ENCODE results near the gene TSPEAR. TPM values are rescaled to one million over a fixed set of nuclear protein-coding genes. Genes with fewer than 3 reads are reported as not detected.

TSPEAR gene
- total RNA-seq, 1 donor = not detected

DNA sequence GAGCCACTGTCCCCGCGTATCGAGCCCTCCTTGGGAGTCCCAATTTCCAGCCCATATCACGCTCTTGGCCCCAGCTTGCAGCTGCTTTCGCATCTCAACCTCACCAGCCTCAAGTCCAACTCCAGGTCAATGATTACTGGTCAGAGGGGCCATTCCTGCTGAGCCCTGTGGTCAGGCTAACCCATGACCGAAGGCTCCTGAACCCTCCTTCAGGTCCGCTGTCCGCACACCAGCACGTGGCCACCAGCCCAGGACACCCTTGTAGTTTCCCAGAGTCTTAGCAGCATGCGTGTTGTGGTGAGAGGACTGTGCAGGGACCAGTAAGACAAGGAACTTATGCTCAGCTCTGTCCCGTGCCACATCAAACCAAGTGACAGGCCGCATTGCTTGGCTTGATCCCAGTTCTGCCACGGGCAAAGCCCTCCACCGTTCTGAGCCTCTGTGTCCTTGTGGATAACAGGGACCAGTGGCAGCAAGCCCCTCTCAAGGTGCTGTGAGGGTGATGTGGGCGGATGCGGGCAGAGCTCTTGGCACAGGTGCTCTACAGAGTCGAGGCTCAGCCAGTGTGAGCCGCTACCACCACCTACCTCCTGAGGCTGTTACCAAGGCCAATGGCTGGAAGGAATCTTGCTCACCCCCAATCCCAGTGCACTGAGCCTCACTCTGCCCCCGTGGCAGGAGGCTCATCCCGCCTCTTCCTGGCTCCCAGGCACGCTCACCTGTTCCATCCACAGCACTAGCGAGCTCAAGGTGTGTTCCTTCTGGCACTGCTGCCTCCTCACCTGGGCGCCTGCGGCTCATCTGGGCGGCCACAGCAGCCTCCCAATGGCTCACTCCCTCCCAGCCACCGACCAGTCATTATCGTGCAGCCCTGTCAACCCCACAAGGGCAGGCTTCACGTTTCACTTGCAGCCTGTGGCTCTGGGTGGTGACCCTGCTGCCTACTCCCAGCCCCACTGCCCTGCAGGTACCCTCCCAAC, 191.7 kb downstream of the TSPEAR start:
- TF ChIP-seq CTCF (IDR thresholded peaks at IDR 0.05; ENCODE audit: insufficient read depth, low read length) = no peak
- no peak overlapping the region for H3K4me3 ChIP-seq (ENCODE audit: low read depth, low read length)
- no peak for DNase-seq (ENCODE audit: low read depth)

DNA sequence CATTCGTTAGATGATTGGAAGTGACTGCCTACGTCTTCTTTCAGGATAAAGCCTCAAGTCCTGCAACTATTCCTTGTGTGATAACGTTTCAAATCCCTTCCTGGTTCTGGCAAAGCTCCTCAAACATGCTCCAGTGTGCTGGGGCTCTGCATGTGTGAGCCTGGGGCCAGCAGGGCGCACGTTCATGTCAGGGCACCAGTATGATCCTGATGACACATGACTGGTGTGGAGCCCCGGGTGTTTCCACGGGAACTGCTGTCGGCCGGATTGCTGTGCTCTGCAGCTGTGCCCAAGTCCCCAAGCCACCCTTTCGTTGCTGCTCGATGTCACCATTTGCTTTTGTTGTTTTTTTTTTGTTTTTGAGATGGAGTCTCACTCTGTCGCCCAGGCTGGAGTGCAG, 192.7 kb downstream of the TSPEAR start:
- H3K4me3 ChIP-seq (ENCODE audit: low read depth, low read length) = no peak overlapping the region
- TF ChIP-seq CTCF (IDR thresholded peaks at IDR 0.05; ENCODE audit: insufficient read depth, low read length) = no peak
- no peak for DNase-seq (ENCODE audit: low read depth)

DNA sequence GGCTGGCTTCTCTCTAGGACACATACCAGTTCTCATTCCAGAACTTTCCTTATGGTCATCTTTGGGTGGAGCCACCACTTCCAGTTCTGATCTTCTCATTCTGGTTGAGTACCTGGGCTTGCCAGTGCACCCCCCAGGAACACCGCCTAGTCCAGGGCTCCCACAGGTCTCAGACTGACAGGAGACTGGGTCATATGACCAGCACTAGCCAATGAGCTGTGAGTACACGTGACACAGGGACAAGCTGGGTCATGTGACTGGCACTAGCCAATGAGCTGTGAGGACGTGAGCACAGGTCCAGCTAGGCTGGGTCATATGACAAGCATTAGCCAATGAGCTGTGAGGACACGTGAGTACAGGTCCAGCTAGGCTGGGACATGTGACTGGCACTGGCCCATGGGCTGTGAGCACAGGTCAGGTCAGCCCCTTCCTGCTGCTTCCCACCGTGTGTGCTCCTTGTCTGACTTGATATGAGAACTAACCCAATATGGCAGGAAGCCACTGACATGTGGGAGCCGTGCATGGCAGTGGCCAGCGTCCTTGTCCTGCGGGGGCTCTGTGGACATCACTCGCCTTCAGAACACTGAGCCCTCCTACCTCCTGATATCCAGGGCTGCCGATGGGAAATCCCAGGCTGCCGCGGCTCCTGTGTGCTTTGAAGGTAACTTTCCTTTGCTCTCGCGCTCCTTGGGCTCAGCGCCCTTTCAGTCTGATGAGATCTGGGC, 194.0 kb downstream of the TSPEAR start:
- no peak for TF ChIP-seq CTCF (IDR thresholded peaks at IDR 0.05; ENCODE audit: insufficient read depth, low read length)
- H3K4me3 ChIP-seq (ENCODE audit: low read depth, low read length) = peak overlapping the region; percentile 23
- peak; percentile 63 for DNase-seq (ENCODE audit: low read depth)

- TF ChIP-seq CTCF (IDR thresholded peaks at IDR 0.05; ENCODE audit: insufficient read depth, low read length) = no peak
- no peak for DNase-seq (ENCODE audit: low read depth)
- H3K4me3 ChIP-seq (ENCODE audit: low read depth, low read length) = peak overlapping the region; percentile 17
Measured at GRCh38 chr21:44516828-44517174, 194.6 kb downstream of the TSPEAR start.

DNA sequence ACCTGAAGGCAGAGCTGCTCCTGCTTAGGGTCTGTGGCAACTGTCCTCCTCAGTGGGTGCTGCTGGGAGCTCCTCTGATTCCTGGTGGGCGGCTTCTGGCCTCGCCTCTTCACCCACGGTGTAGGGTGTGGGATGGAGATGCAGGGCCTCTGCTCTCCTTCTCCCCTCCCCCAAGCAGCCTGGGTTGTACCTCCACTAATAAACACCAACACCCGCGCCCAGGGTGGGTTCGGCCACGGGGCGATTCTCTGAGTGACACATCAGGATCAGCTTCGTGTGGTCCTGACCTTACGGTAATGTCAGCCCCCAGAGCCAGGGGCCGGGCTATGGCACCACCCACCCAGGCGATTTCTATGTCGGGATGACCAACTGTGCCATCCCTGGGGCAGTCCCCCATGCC, 195.0 kb downstream of the TSPEAR start:
- H3K4me3 ChIP-seq (ENCODE audit: low read depth, low read length) = no peak overlapping the region
- no peak for DNase-seq (ENCODE audit: low read depth)
- no peak for TF ChIP-seq CTCF (IDR thresholded peaks at IDR 0.05; ENCODE audit: insufficient read depth, low read length)

GRCh38 chr21:44515359-44516165, 195.8 kb downstream of the TSPEAR start:
- no peak for DNase-seq (ENCODE audit: low read depth)
- TF ChIP-seq CTCF (IDR thresholded peaks at IDR 0.05; ENCODE audit: insufficient read depth, low read length) = no peak
- H3K4me3 ChIP-seq (ENCODE audit: low read depth, low read length) = no peak overlapping the region
